HEK293 (cell line): Measurements from ENCODE around the gene SLC27A2.

ENCODE experiments used
- CTCF ChIA-PET: fragments of 350-600 bp; formaldehyde crosslinking; extraction: SDS; loops from one replicate; lab custom pipeline; 2021; ENCODE audit warnings: antibody characterized with exemption; lab: Yijun Ruan, JAX
- POLR2A ChIA-PET: fragments of 300-600 bp; formaldehyde crosslinking; extraction: SDS; loops from one replicate; lab custom pipeline; 2020; ENCODE audit warnings: antibody characterized with exemption, inconsistent platforms; lab: Yijun Ruan, JAX
- H3K27ac ChIP-seq: fragments of 200-500 bp; sonication (Bioruptor generic); 2 replicates; pipeline ENCODE4 v1.5.1; 2014; ENCODE audit warnings: low read depth, low read length, control low read depth, inconsistent platforms; ENCODE audit errors: extremely low read depth
- H3K36me3 ChIP-seq, 2 experiments: fragments of 200-500 bp in 1 of 2; sonication (Bioruptor generic) in 1 of 2; 1 replicate in 1 of 2; 2 replicates in 1 of 2; pipeline ENCODE4 v1.5.1; 2014 to 2017; ENCODE audit warnings: inconsistent platforms in 2 of 2, low read length in 2 of 2; ENCODE audit not compliant: control insufficient read depth in 2 of 2, insufficient read depth in 1 of 2
- H3K4me1 ChIP-seq: fragments of 200-500 bp; sonication (Bioruptor generic); 2 replicates; pipeline ENCODE4 v1.5.1; 2014; ENCODE audit warnings: mild to moderate bottlenecking, low read length, inconsistent platforms; ENCODE audit not compliant: control insufficient read depth, insufficient read depth
- H3K4me3 ChIP-seq: 2 replicates; pipeline ENCODE4 v1.5.1; 2011; ENCODE audit warnings: low read depth, mild to moderate bottlenecking, control low read depth, low read length, moderate library complexity
- H3K9me3 ChIP-seq: fragments of 200-500 bp; sonication (Bioruptor generic); 2 replicates; pipeline ENCODE4 v1.5.1; 2014; ENCODE audit warnings: low read depth, low read length, inconsistent platforms; ENCODE audit not compliant: control insufficient read depth, insufficient read depth
- BCL11B ChIP-seq: fragments of 450-650 bp; formaldehyde crosslinking; IDR thresholded peaks from 2 replicates; pipeline ENCODE4 v1.5.1; 2016; ENCODE audit warnings: low read depth, missing biosample characterization, missing genetic modification characterization
- GLIS2 ChIP-seq: fragments of 450-650 bp; formaldehyde crosslinking; IDR thresholded peaks from 2 replicates; pipeline ENCODE4 v1.5.1; 2016; ENCODE audit warnings: missing biosample characterization, missing genetic modification characterization
- HOXD13 ChIP-seq: sonication (generic); formaldehyde crosslinking; IDR thresholded peaks from 2 replicates; pipeline ENCODE4 v1.8.0; 2022; ENCODE audit warnings: missing genetic modification reagents, borderline replicate concordance
- PRDM1 ChIP-seq: fragments of 450-650 bp; formaldehyde crosslinking; IDR thresholded peaks from 2 replicates; pipeline ENCODE4; 2016; ENCODE audit warnings: missing biosample characterization, missing genetic modification characterization
- SETDB1 ChIP-seq: IDR thresholded peaks from one replicate; pipeline ENCODE4 v1.6.1; 2017; ENCODE audit warnings: mild to moderate bottlenecking, low read length, moderate library complexity, mixed read lengths; ENCODE audit not compliant: insufficient read length
- SP2 ChIP-seq: fragments of 450-650 bp; formaldehyde crosslinking; IDR thresholded peaks from 2 replicates; pipeline ENCODE4 v1.5.1; 2016; ENCODE audit warnings: missing biosample characterization, missing genetic modification characterization
- YY1 ChIP-seq: fragments of 450-650 bp; formaldehyde crosslinking; IDR thresholded peaks from 2 replicates; pipeline ENCODE4 v1.5.1; 2018; ENCODE audit warnings: missing biosample characterization, missing genetic modification characterization
- ZFHX2 ChIP-seq: fragments of 450-650 bp; formaldehyde crosslinking; conservative IDR thresholded peaks from 2 replicates; pipeline ENCODE4 v1.5.1; 2016; ENCODE audit warnings: missing biosample characterization, missing genetic modification characterization
- ZFP37 ChIP-seq: fragments of 450-650 bp; formaldehyde crosslinking; IDR thresholded peaks from 2 replicates; pipeline ENCODE4 v1.5.1; 2016; ENCODE audit warnings: missing biosample characterization, missing genetic modification characterization
- ZNF133 ChIP-seq: fragments of 450-650 bp; formaldehyde crosslinking; IDR thresholded peaks from 2 replicates; pipeline ENCODE4 v1.5.1; 2016; ENCODE audit warnings: missing biosample characterization, missing genetic modification characterization
- ZNF138 ChIP-seq: fragments of 450-650 bp; formaldehyde crosslinking; IDR thresholded peaks from 2 replicates; pipeline ENCODE4 v1.5.1; 2016; ENCODE audit warnings: missing biosample characterization, missing genetic modification characterization, borderline replicate concordance
- ZNF140 ChIP-seq: fragments of 450-650 bp; formaldehyde crosslinking; IDR thresholded peaks from 2 replicates; pipeline ENCODE4 v1.5.1; 2016; ENCODE audit warnings: missing biosample characterization, missing genetic modification characterization
- ZNF266 ChIP-seq: fragments of 450-650 bp; formaldehyde crosslinking; IDR thresholded peaks from 2 replicates; pipeline ENCODE4 v1.5.1; 2016; ENCODE audit warnings: missing biosample characterization, missing genetic modification characterization, low read depth
- ZNF274 ChIP-seq, 2 experiments: fragments of 200-500 bp in 1 of 2; fragments of 450-650 bp in 1 of 2; sonication (Bioruptor generic) in 1 of 2; formaldehyde crosslinking in 1 of 2; IDR thresholded peaks; 2 replicates each; pipeline versions ENCODE4 v1.5.1 to v1.6.1; 2014 to 2016; ENCODE audit warnings: borderline replicate concordance in 1 of 2, inconsistent platforms in 1 of 2, low read length in 1 of 2, missing biosample characterization in 1 of 2, missing genetic modification characterization in 1 of 2
- ZNF341 ChIP-seq: fragments of 450-650 bp; formaldehyde crosslinking; IDR thresholded peaks from 2 replicates; pipeline ENCODE4; 2016; ENCODE audit warnings: low read depth, missing biosample characterization, missing genetic modification characterization
- ZNF426 ChIP-seq: fragments of 450-650 bp; formaldehyde crosslinking; IDR thresholded peaks from 2 replicates; pipeline ENCODE4 v1.5.1; 2017; ENCODE audit warnings: missing biosample characterization, missing genetic modification characterization, mild to moderate bottlenecking, inconsistent platforms, moderate library complexity
- ZNF571 ChIP-seq: fragments of 450-650 bp; formaldehyde crosslinking; IDR thresholded peaks from 2 replicates; pipeline ENCODE4 v1.5.0; 2017; ENCODE audit warnings: missing biosample characterization, missing genetic modification characterization
- ZNF596 ChIP-seq: fragments of 450-650 bp; IDR thresholded peaks from 2 replicates; pipeline ENCODE4 v1.5.0; 2018; ENCODE audit warnings: missing biosample characterization, mild to moderate bottlenecking, missing genetic modification characterization, moderate library complexity
- ZNF626 ChIP-seq: fragments of 450-650 bp; sonication (Bioruptor Pico); formaldehyde crosslinking; IDR thresholded peaks from 2 replicates; pipeline ENCODE4 v1.5.1; 2018; ENCODE audit warnings: missing biosample characterization, missing genetic modification characterization, inconsistent platforms
- ZNF654 ChIP-seq: fragments of 450-650 bp; formaldehyde crosslinking; IDR thresholded peaks from 2 replicates; pipeline ENCODE4 v1.5.1; 2016; ENCODE audit warnings: low read depth, missing biosample characterization, missing genetic modification characterization
- ZNF658 ChIP-seq: fragments of 450-650 bp; formaldehyde crosslinking; IDR thresholded peaks from 2 replicates; pipeline ENCODE4; 2016; ENCODE audit warnings: missing biosample characterization, missing genetic modification characterization
- ZNF664 ChIP-seq: fragments of 450-650 bp; formaldehyde crosslinking; IDR thresholded peaks from 2 replicates; pipeline ENCODE4 v1.5.1; 2016; ENCODE audit warnings: missing biosample characterization, missing genetic modification characterization
- ZNF670 ChIP-seq: fragments of 450-650 bp; formaldehyde crosslinking; IDR thresholded peaks from 2 replicates; pipeline ENCODE4 v1.5.1; 2016; ENCODE audit warnings: missing biosample characterization, missing genetic modification characterization, low read depth
- ZNF747 ChIP-seq: fragments of 450-650 bp; formaldehyde crosslinking; IDR thresholded peaks from 2 replicates; pipeline ENCODE4 v1.5.1; 2016; ENCODE audit warnings: missing biosample characterization, missing genetic modification characterization
- ZNF791 ChIP-seq: fragments of 450-650 bp; formaldehyde crosslinking; IDR thresholded peaks from 2 replicates; pipeline ENCODE4 v1.5.1; 2016; ENCODE audit warnings: missing biosample characterization, missing genetic modification characterization
- TF ChIP-seq, protein P1 (sequence below): fragments of 450-650 bp; formaldehyde crosslinking; IDR thresholded peaks from 2 replicates; pipeline ENCODE4 v1.5.1; 2016; ENCODE audit warnings: missing biosample characterization, missing genetic modification characterization
- TF ChIP-seq, protein P2 (sequence below): fragments of 450-650 bp; formaldehyde crosslinking; IDR thresholded peaks from 2 replicates; pipeline ENCODE4 v1.5.1; 2017; ENCODE audit warnings: missing biosample characterization, missing genetic modification characterization

Gene SLC27A2

DNA sequence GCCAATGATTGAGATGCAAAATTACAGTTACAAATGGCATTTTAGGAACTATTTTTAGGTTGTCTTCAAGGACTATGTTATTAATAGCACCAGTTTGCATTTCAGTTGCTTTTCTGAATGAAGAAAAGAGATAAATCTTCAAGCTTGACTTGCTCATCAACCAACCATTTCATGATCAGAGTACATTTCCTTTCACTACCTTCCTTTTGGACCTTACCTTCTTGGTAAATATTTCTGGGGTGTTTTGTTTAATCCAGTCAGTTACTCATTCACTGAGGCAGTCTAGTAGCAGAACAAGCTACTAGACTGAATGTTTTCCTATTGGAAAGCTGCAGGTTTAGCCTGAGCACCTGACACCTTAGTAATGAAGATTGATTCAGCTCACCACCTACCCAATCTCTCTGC lies 8.2 kb downstream of the SLC27A2 start:
- no peak overlapping the region for H3K4me3 ChIP-seq
- ChIA-PET CTCF (no interaction called here), POLR2A (no interaction called here)

DNA sequence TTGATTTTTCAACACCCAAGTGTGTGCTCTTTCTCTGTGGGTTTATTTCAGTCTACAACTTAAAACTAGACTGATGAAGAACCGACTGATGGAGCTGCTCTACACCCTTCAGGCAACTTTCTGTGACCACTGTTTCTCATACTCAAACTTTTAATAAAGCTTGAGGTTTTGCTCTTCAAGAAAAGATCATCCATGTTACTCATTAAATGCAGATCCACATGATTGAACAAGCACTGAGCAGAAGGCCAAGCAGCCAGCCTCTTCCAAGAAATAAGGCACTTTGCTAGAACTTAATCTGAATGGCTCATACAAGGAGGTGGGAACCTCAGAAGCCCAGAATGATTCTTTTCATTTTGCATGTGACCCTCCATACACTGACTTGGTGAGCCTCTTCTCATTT lies 8.7 kb downstream of the SLC27A2 start:
- Histone ChIP-seq H3K36me3 (no peaks in the 10 kb centered on the region), H3K4me1 (no peaks in the 10 kb centered on the region), H3K4me3 (no peak overlapping the region), H3K27ac (no peak overlapping the region), H3K9me3 (no peaks in the 10 kb centered on the region)
- ChIA-PET CTCF (no interaction called here), POLR2A (no interaction called here)
- TF ChIP-seq, protein P1, sequence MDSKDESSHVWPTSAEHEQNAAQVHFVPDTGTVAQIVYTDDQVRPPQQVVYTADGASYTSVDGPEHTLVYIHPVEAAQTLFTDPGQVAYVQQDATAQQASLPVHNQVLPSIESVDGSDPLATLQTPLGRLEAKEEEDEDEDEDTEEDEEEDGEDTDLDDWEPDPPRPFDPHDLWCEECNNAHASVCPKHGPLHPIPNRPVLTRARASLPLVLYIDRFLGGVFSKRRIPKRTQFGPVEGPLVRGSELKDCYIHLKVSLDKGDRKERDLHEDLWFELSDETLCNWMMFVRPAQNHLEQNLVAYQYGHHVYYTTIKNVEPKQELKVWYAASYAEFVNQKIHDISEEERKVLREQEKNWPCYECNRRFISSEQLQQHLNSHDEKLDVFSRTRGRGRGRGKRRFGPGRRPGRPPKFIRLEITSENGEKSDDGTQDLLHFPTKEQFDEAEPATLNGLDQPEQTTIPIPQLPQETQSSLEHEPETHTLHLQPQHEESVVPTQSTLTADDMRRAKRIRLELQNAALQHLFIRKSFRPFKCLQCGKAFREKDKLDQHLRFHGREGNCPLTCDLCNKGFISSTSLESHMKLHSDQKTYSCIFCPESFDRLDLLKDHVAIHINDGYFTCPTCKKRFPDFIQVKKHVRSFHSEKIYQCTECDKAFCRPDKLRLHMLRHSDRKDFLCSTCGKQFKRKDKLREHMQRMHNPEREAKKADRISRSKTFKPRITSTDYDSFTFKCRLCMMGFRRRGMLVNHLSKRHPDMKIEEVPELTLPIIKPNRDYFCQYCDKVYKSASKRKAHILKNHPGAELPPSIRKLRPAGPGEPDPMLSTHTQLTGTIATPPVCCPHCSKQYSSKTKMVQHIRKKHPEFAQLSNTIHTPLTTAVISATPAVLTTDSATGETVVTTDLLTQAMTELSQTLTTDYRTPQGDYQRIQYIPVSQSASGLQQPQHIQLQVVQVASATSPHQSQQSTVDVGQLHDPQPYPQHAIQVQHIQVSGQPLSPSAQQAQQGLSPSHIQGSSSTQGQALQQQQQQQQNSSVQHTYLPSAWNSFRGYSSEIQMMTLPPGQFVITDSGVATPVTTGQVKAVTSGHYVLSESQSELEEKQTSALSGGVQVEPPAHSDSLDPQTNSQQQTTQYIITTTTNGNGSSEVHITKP (tag by site-specific recombination) = no peak
- no peak for TF ChIP-seq ZNF571
- TF ChIP-seq ZNF266 (tag by site-specific recombination) = no peak
- TF ChIP-seq ZNF133 (tag by site-specific recombination) = no peak
- no peak for TF ChIP-seq ZNF664 (tag by site-specific recombination)
- TF ChIP-seq, protein P2, sequence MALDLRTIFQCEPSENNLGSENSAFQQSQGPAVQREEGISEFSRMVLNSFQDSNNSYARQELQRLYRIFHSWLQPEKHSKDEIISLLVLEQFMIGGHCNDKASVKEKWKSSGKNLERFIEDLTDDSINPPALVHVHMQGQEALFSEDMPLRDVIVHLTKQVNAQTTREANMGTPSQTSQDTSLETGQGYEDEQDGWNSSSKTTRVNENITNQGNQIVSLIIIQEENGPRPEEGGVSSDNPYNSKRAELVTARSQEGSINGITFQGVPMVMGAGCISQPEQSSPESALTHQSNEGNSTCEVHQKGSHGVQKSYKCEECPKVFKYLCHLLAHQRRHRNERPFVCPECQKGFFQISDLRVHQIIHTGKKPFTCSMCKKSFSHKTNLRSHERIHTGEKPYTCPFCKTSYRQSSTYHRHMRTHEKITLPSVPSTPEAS (tag by site-specific recombination) = no peak
- no peak for TF ChIP-seq YY1 (tag by site-specific recombination)

More for the DNA sequence above, 8.2 kb downstream of the SLC27A2 start:
- Histone ChIP-seq H3K36me3 (no peaks in the 10 kb centered on the region), H3K27ac (no peak overlapping the region), H3K9me3 (no peaks in the 10 kb centered on the region), H3K4me1 (no peaks in the 10 kb centered on the region)
- TF ChIP-seq HOXD13 (CRISPR knock-in tag) (no peak), ZNF138 (tag by site-specific recombination) (no peak), GLIS2 (tag by site-specific recombination) (no peak), PRDM1 (tag by site-specific recombination) (no peak), ZNF140 (no peak), SETDB1 (no peak), ZNF658 (tag by site-specific recombination) (no peak), ZNF791 (tag by site-specific recombination) (no peak), ZNF670 (tag by site-specific recombination) (no peak), ZNF274 (IDR thresholded peaks at IDR 0.05; ENCODE audit: low read length) (no peak), ZNF274 (tag by site-specific recombination; IDR thresholded peaks at IDR 0.05; ENCODE audit: borderline replicate concordance) (no peak), ZNF654 (tag by site-specific recombination) (no peak), ZNF596 (tag by site-specific recombination) (no peak), ZNF626 (no peak), ZFP37 (no peak), SP2 (tag by site-specific recombination) (no peak), ZNF341 (tag by site-specific recombination) (no peak), ZNF747 (tag by site-specific recombination) (no peak), ZNF426 (tag by site-specific recombination) (no peak), ZFHX2 (tag by site-specific recombination) (no peak), BCL11B (tag by site-specific recombination) (no peak)
